DND-41 (cell line): ENCODE data around the gene DEFB108B.
"Not testable (repeated sequence)": the region's sequence is repeated elsewhere in the genome, so short reads cannot be mapped to it uniquely, and the experiment has no call there.

Source experiments
- ATAC-seq: fragments of 200-7000 bp; cut with Tn5 transposase; 3 replicates; pipeline ENCODE4 v1.9.1; 2021; ENCODE audit warnings: low read depth; ENCODE audit not compliant: insufficient read depth
- DNase-seq: peaks from one replicate; pipeline ENCODE4 v3.0.0-alpha.2; 2020
- H2AFZ ChIP-seq: 2 replicates; pipeline ENCODE4 v1.6.0; 2012; ENCODE audit warnings: low read depth, low read length
- H3K27ac ChIP-seq: 2 replicates; pipeline ENCODE4 v1.5.1; 2012; ENCODE audit warnings: low read length, inconsistent platforms
- H3K27me3 ChIP-seq: fragments of 200-600 bp; sonication (generic); 2 replicates; pipeline ENCODE4 v1.6.0; 2012; ENCODE audit warnings: low read length, mild to moderate bottlenecking, inconsistent platforms; ENCODE audit not compliant: insufficient read depth, poor library complexity
- H3K36me3 ChIP-seq: 2 replicates; pipeline ENCODE4 v1.5.1; 2012; ENCODE audit warnings: low read length, inconsistent platforms; ENCODE audit not compliant: insufficient read depth
- H3K4me1 ChIP-seq: 2 replicates; pipeline ENCODE4 v1.5.1; 2012; ENCODE audit warnings: mild to moderate bottlenecking, low read length; ENCODE audit not compliant: insufficient read depth
- H3K4me2 ChIP-seq: 2 replicates; pipeline ENCODE4 v1.6.0; 2012; ENCODE audit warnings: mild to moderate bottlenecking, moderate library complexity, low read length, inconsistent platforms; ENCODE audit not compliant: insufficient read depth
- H3K4me3 ChIP-seq, 2 experiments: fragments of 200-600 bp in 1 of 2; shearing (Covaris generic) in 1 of 2; 2 replicates each; pipeline ENCODE4 v1.5.1; 2012 to 2016; ENCODE audit warnings: inconsistent platforms in 2 of 2, low read length in 2 of 2, mild to moderate bottlenecking in 2 of 2, low read depth in 1 of 2, moderate library complexity in 1 of 2
- H3K79me2 ChIP-seq: 2 replicates; pipeline ENCODE4 v1.6.0; 2012; ENCODE audit warnings: low read length, inconsistent platforms; ENCODE audit not compliant: insufficient read depth
- H3K9ac ChIP-seq: 2 replicates; pipeline ENCODE4 v1.6.0; 2012; ENCODE audit warnings: low read depth, mild to moderate bottlenecking, inconsistent platforms, low read length, moderate library complexity
- H3K9me3 ChIP-seq: 2 replicates; pipeline ENCODE4 v1.5.1; 2012; ENCODE audit warnings: low read length, moderate library complexity, mild to moderate bottlenecking, inconsistent platforms; ENCODE audit not compliant: insufficient read depth, severe bottlenecking
- H4K20me1 ChIP-seq: 2 replicates; pipeline ENCODE4 v1.6.0; 2012; ENCODE audit warnings: low read length; ENCODE audit not compliant: insufficient read depth
- TF ChIP-seq, protein P1 (sequence below): IDR thresholded peaks from 2 replicates; pipeline ENCODE4 v1.5.1; 2012; ENCODE audit warnings: borderline replicate concordance, low read length, moderate library complexity, mild to moderate bottlenecking; ENCODE audit not compliant: poor library complexity, severe bottlenecking; ENCODE audit errors: extremely low read depth

The DEFB108B gene

DNA sequence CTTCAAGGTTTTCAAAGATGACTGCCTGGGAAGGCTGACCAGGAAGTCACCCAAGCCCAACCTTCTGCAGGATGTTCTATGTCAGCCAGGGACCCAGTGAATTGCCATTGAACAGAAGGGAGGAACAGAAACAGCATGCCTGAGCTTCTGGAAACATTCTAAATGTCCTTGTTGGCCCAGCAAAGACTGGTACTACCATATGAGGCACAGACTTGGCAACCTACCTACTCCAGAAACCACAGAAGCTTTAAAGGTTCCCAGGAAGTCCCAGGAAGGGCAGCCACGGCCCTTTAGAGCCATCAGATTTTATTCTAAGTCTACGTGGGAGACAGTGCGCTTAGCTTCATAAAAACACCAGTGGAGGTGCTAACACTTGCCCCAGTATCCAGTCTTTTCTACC, 20.5 kb upstream of the DEFB108B start:
- not testable (repeated sequence) for H3K36me3 ChIP-seq, H3K79me2 ChIP-seq, H3K4me1 ChIP-seq, H2AFZ ChIP-seq, DNase-seq, H3K4me2 ChIP-seq, ATAC-seq, H3K9me3 ChIP-seq, H3K9ac ChIP-seq, H3K27ac ChIP-seq, H3K4me3 ChIP-seq, H3K27me3 ChIP-seq, H4K20me1 ChIP-seq

DNA sequence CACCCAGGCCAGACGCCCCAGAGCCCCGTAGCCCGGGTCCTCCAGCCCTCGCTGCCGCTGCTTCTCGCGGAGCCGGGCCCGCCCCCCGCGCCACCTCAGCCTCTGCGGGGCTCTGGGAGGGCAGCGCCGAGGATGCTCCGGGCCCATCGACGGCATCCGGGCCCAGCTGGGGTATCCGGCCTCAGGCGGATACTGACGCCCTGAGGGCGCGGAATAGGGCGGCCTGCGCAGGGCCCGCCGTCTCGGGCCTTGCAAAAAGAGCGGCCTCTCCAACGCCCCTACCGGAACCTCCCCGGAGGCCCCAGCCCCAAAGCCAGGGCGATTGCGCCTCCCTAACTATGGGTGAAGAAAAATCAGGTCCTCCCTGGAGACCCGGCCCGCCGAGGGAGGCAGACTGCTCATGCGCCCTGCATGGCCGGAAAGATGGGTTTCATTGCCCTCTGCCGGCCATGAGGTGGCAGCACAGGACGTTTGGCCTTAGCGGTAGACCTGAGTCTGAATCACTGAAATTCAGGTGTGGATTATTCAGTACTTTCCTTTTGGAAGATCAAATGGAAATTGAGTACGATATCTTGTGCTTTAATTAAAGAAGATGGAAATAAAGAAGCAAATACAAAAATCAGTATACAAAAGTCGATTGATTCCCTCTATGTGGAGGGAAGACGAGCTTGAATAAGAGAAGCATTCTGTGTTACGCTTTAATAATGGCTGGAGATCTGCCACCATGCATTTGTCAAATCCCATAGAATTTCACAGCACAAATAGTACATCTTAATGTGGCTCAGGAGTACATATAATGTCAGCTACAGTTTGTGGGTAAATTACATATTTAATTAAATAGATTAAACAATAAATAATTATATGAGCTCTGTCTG, 19.3 kb upstream of the DEFB108B start:
- Histone ChIP-seq H3K4me3 (peak overlapping the region; percentile 12 to 58; a peak in 3 of 4 replicates), H3K9ac (peak overlapping the region; percentile 57), H3K4me2 (peak overlapping the region; percentile 65), H2AFZ (peak overlapping the region; percentile 62)
- ATAC-seq: peak; percentile 100
- H3K36me3 ChIP-seq, H3K27me3 ChIP-seq, H3K9me3 ChIP-seq, H3K79me2 ChIP-seq, H4K20me1 ChIP-seq, H3K4me1 ChIP-seq, H3K27ac ChIP-seq: not testable (repeated sequence)
- DNase-seq: peak; percentile 87
- TF ChIP-seq, protein P1, sequence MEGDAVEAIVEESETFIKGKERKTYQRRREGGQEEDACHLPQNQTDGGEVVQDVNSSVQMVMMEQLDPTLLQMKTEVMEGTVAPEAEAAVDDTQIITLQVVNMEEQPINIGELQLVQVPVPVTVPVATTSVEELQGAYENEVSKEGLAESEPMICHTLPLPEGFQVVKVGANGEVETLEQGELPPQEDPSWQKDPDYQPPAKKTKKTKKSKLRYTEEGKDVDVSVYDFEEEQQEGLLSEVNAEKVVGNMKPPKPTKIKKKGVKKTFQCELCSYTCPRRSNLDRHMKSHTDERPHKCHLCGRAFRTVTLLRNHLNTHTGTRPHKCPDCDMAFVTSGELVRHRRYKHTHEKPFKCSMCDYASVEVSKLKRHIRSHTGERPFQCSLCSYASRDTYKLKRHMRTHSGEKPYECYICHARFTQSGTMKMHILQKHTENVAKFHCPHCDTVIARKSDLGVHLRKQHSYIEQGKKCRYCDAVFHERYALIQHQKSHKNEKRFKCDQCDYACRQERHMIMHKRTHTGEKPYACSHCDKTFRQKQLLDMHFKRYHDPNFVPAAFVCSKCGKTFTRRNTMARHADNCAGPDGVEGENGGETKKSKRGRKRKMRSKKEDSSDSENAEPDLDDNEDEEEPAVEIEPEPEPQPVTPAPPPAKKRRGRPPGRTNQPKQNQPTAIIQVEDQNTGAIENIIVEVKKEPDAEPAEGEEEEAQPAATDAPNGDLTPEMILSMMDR: peak; percentile 78

DNA sequence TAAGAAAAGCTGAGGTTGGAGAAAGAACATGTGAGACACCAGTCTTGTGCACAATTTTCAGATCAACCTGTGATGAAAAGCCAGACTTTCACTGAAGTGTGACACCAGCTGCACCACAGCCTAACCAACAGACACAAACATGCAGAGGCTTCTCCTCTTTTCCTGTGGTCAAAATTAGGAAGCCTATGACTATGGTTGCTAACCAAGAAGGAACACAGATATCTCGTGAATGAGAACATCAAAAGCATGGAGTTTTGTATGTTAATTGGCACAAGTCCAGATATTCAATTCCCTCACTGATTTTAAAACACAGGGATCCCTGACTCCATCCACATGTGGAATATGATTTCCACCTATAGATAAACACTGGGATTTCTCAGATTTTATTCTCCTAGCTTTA, 11.5 kb upstream of the DEFB108B start:
- H3K36me3 ChIP-seq, H3K4me1 ChIP-seq, H3K27me3 ChIP-seq, H3K27ac ChIP-seq, H3K79me2 ChIP-seq, DNase-seq, H2AFZ ChIP-seq, H4K20me1 ChIP-seq, H3K9me3 ChIP-seq, ATAC-seq, H3K4me2 ChIP-seq, H3K4me3 ChIP-seq, H3K9ac ChIP-seq: not testable (repeated sequence)

DNA sequence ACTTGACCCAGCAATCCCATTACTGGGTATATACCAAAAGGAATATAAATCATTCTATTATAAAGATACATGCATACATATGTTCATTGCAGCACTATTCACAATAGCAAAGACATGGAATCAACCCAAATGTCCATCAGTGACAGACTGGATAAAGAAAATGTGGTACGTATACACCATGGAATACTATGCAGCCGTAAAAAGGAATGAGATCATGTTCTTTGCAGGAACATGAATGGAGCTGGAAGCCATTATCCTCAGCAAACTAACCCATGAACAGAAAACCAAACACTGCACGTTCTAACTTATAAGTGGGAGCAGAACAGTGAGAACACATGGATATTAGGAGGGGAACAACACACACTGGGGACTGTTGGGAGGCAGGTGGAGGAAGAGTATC, 3.8 kb upstream of the DEFB108B start:
- not testable (repeated sequence) for H4K20me1 ChIP-seq, H3K79me2 ChIP-seq, H2AFZ ChIP-seq, DNase-seq, H3K4me2 ChIP-seq, H3K27ac ChIP-seq, ATAC-seq, H3K4me3 ChIP-seq, H3K27me3 ChIP-seq, H3K4me1 ChIP-seq, H3K36me3 ChIP-seq, H3K9ac ChIP-seq, H3K9me3 ChIP-seq

DNA sequence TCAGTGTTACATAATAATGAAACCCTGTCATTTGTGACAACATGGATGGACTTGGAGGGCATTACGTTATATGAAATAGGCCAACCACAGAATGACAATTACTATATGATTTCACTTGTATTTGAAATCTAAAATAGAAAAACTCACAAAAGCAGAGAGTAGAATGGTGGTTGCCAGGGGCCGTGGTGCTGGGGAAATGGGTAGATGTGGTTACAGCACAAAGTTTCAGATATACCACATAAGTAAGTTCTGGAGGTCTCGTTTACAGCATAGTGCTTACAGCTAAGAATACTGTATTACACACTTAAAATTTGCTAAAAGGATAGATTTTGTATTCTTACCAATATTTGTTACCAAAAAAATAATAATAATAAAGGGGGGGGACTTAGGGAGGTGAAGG, 3.3 kb upstream of the DEFB108B start:
- H3K4me2 ChIP-seq: not testable (repeated sequence)

DNA sequence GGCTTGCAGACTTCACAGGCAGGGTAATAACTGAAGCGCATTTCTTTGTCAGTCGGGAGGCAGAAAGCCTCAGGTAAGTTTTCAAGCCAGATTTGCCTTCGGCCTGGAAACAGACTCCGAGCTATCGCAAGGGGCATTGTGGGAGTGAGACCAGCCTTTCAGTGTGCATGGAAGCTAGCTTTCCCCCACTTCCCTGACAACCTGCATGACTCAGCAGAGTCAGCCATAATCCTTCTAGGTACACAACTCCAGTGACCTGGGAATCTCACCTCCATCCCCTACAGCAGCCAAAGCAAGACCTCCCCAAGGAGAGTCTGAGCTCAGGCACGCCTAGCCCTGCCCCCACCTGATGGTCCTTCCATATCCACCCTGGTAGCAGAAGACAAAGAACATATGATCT, 9.7 kb downstream of the DEFB108B start:
- not testable (repeated sequence) for H3K79me2 ChIP-seq, H3K4me3 ChIP-seq, H4K20me1 ChIP-seq, H3K27me3 ChIP-seq, H3K4me2 ChIP-seq, H3K27ac ChIP-seq, ATAC-seq, H3K4me1 ChIP-seq, H3K9me3 ChIP-seq, H3K36me3 ChIP-seq, H3K9ac ChIP-seq, H2AFZ ChIP-seq, DNase-seq

More for the DNA sequence above, 3.3 kb upstream of the DEFB108B start:
- not testable (repeated sequence) for DNase-seq, H2AFZ ChIP-seq, ATAC-seq, H3K9ac ChIP-seq, H3K36me3 ChIP-seq, H3K4me1 ChIP-seq, H3K79me2 ChIP-seq, H3K4me3 ChIP-seq, H4K20me1 ChIP-seq, H3K9me3 ChIP-seq, H3K27ac ChIP-seq, H3K27me3 ChIP-seq

DNA sequence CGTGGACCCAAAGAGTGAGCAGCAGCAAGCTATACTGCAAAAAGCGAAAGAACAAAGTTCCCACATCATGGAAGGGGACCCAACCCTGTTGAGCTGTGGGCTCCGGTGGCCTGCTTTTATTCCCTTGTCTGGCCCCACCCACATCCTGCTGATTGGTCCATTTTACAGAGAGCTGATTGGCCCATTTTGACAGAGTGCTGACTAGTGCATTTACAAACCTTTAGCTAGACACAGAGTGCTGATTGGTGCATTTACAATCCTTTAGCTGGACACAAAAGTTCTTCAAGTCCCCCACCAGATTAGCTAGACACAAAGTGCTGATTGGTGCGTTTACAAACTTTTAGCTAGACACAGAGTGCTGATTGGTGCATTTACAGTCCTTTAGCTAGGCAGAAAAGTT, 10.4 kb downstream of the DEFB108B start:
- not testable (repeated sequence) for H2AFZ ChIP-seq, ATAC-seq, H3K4me1 ChIP-seq, H3K27ac ChIP-seq, H4K20me1 ChIP-seq, H3K4me2 ChIP-seq, H3K27me3 ChIP-seq, H3K79me2 ChIP-seq, H3K9ac ChIP-seq, H3K4me3 ChIP-seq, H3K36me3 ChIP-seq, DNase-seq, H3K9me3 ChIP-seq
